Gastrocnemius medialis (tissue), 4 donors: ENCODE measurements around the gene OTOP3.

Experiments used
- POLR2A ChIP-seq, 2 donors: fragments of 450-650 bp; IDR thresholded peaks; one replicate each; pipeline ENCODE4 v1.6.1; 2017; ENCODE audit warnings: antibody characterized with exemption in 2 of 2, mild to moderate bottlenecking in 2 of 2, moderate library complexity in 2 of 2
- TF ChIP-seq, protein P1 (sequence below), 5 experiments: fragments of 450-650 bp in 3 of 5; fragments of 200-600 bp in 2 of 5; sonication (generic) in 2 of 5; IDR thresholded peaks in 4 of 5; conservative IDR thresholded peaks in 1 of 5; 1 replicate in 4 of 5; 2 replicates in 1 of 5; pipeline ENCODE4 v1.5.1; 2016 to 2019; ENCODE audit warnings: antibody characterized with exemption in 5 of 5, mild to moderate bottlenecking in 3 of 5, moderate library complexity in 3 of 5

DNA sequence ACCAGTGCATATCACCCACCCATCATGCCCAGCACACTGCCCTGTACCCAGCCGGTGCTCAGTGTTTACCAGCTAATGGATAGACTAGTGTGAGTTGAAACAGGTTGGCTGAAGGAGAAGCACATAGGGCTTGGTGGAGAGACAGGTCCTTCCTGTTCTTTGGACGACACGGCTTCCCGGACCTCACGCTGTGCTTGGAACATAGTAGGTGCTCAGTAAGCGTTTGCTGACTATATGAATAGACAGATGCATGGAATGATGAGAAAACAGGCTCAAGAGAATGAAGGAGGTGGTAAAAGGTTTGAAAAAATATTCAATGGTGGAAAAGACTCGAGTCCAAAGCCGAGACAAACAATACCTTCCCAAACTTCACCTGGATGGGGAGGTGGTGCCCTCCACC is 35.5 kb upstream of the OTOP3 start:
- TF ChIP-seq, protein P1, sequence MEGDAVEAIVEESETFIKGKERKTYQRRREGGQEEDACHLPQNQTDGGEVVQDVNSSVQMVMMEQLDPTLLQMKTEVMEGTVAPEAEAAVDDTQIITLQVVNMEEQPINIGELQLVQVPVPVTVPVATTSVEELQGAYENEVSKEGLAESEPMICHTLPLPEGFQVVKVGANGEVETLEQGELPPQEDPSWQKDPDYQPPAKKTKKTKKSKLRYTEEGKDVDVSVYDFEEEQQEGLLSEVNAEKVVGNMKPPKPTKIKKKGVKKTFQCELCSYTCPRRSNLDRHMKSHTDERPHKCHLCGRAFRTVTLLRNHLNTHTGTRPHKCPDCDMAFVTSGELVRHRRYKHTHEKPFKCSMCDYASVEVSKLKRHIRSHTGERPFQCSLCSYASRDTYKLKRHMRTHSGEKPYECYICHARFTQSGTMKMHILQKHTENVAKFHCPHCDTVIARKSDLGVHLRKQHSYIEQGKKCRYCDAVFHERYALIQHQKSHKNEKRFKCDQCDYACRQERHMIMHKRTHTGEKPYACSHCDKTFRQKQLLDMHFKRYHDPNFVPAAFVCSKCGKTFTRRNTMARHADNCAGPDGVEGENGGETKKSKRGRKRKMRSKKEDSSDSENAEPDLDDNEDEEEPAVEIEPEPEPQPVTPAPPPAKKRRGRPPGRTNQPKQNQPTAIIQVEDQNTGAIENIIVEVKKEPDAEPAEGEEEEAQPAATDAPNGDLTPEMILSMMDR (IDR thresholded peaks at IDR 0.05 in 4 of 5, conservative IDR thresholded peaks at IDR 0.05 in 1 of 5) = no peak
- no peak for TF ChIP-seq POLR2A (IDR thresholded peaks at IDR 0.05)
